T-helper 1 cell treated with Interleukin-12 subunit alpha and Interleukin-12 subunit beta and Interleukin-4 antibody, amounts not matched to agents 30 ng/mL and 1 ng/mL, for 36 hours (primary cell): ENCODE results near the gene AHSP. TPM values are rescaled to one million over a fixed set of nuclear protein-coding genes. Genes with fewer than 3 reads are reported as not detected.
"Not testable (repeated sequence)": the region's sequence is repeated elsewhere in the genome, so short reads cannot be mapped to it uniquely, and the experiment has no call there.

Experiments
- intact Hi-C: fragments of 100-400 bp; cut with micrococcal nuclease; formaldehyde crosslinking; loops from one replicate; pipeline ENCODE4 v1.15.1; 2024
- total RNA-seq: library from RNA; stranded (reverse); gene quantifications from 2 replicates; pipeline ENCODE4 v1.2.3, GENCODE V29; 2022

The AHSP gene, protein sequence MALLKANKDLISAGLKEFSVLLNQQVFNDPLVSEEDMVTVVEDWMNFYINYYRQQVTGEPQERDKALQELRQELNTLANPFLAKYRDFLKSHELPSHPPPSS
- total RNA-seq, result not detected in 2 replicates

DNA sequence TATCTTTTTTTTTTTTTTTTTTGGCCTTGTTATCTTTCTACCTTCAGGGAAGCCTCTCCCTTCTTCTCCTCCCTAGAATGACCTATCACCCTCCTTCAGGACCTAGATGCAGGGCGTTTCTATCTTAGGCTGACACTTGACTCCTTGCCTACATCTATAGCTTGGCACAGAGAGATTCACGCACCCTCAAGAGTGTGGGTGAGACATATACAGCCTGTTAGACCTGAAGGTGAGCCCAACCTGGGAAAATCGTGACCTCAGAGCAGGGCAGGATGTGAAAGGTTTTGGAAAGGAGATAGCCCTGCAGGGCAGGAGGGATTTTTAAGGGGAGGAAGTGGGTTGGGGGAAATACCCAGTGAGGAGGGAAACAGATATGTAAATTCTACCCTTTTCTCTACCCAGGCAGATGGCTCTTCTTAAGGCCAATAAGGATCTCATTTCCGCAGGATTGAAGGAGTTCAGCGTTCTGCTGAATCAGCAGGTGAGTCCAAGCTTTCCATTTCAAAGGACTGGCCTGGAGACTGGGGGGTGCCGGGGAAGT, at the start of gene AHSP:
TSS of gene AHSP (plus strand) at position 167 of the 541 bp plus-strand sequence. CDS start at position 407, 240 bp downstream.
- intact Hi-C loops, result no loop called here

DNA sequence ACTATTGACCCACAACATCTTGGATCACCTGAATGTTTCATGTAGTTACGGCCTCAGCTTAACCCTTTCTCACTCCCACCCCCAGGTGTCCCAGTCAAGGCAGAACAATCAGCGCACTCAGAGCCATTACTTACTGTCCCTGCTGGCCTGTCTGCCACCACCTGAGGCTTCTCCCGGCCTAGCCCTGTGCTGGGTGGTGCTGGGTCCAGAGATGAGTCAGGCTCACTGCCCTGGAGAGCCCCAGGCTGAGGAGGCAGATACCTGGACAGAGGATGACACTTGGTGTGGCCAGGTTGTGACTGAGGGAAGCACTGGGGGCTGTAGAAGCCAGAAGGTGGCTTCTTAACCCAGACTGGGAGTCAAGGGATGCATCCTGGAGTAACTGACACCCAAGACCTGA, 48.7 kb upstream of the AHSP start:
- intact Hi-C loops, result loop anchor here (5.0 kb wide), 3 partner anchors 52 to 388 kb away; partner anchors contain the start of gene COX6A2

DNA sequence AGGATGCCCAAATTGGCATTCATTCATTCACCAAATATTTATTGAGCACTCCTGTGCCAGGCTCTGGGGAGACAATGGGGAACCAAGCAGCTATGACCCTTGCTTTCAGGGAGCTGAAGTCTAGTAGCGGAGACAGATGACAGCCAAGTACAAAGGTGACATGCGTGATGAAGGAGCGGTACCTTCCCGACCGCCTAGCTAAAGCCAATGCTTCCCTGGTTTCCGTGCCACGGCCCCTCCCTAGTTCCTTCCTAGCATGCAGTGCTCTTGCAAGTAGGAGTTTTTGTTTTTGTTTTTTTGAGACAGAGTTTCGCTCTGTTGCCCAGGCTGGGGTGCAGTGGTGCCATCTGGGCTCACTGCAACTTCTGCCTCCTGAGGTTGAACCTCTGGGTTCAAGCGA, 47.9 kb upstream of the AHSP start:
- intact Hi-C loops, result loop anchor here (5.0 kb wide), 3 partner anchors 52 to 388 kb away; partner anchors contain the start of gene COX6A2

DNA sequence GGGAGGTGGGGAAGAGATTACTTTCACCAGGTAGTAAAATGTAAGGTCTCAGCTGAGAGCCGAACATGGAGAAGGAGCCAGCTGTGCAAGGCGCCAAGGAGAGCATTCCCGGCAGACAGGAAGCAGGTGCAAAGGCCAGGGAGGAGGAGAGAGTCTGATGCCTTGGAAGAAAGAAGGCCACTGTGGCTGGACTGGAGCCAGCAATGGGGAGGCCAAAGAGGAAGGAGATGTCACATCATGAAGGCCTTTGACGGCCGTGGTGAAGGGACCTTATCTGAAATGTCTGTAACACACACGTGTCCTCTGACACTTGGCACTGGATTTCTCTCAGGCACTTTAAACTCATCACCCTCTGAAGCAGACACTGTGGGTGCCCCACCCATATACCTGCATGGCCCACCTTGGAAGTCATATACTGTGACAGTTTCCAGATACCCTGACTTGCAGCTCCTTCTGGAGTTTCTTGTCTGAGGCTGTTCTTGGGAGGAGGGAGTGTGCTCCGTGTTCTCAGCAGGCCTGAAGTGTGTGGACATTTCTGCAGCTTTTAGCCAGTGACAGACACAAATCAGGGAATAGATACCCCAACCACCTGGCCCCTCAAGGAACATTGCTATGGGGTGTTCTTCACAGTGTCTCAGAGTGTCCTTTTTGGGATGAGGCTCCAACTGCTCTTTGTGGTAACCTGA, 46.7 kb upstream of the AHSP start:
- intact Hi-C loops, result no loop called here

DNA sequence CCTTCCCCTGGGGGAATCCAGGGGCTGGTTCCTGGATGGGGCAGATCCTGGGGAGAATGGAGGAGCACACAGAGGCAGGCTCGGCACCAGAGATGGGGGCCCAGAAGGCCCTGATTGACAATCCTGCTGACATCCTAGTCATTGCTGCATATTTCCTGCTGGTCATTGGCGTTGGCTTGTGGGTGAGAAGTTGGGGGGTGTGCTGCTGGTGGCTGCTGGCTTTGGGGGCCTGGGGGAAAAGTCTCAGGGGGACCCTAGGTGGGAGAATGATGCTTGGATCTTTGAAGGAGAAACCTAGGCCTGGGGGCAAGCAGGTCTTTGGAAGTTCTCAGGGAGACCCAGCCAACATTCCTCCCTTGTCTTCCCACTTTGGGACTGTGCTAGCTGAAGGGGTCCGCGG, 44.6 kb upstream of the AHSP start, which contains the start of gene SLC5A2:
TSS of gene SLC5A2 (plus strand) at position 43 of the 400 bp plus-strand sequence. CDS start at position 57, 14 bp downstream.
- intact Hi-C loops, result no loop called here

DNA sequence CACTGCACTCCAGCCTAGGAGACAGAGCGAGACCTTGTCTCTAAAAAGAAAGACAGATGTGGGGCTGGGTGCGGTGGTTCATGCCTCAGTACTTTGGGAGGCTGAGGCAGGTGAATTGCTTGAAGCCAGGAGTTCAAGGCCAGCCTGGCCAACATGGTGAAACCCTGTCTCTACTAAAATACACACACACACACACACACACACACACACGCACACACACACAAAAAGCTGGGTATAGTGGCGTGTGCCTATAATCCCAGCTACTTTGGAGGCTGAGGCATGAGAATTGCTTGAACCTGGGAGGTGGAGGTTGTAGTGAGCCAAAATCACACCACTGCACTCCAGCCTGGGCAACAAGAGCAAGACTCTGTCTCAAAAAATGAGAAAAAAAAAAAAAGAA, 43.7 kb upstream of the AHSP start:
- intact Hi-C loops, result not testable (repeated sequence)

DNA sequence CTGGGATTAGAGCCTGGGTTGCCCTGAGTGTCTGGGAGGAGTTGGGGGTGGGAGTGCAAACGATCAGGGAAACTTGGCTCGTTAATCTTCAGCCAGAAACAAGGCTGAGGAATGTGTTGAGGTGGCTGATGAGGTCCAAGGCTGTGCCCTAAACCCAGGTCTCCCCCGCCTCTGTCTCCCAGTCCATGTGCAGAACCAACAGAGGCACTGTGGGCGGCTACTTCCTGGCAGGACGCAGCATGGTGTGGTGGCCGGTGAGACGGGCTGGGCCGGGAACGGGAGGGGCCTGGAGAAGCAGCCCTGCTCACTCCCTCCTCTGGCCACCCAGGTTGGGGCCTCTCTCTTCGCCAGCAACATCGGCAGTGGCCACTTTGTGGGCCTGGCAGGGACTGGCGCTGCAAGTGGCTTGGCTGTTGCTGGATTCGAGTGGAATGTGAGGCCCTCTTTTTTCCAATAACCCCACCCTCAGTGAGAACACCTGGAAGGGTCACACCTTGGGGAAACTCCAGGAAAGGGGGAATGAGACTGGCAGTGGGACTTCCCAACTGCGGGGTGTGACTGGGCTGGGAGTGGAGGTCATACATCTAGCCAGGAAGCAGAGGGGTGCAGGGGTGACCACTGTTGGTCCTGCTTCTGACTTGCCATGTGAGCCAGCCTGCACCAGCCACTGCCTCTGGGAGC, 43.1 kb upstream of the AHSP start:
- intact Hi-C loops, result no loop called here

DNA sequence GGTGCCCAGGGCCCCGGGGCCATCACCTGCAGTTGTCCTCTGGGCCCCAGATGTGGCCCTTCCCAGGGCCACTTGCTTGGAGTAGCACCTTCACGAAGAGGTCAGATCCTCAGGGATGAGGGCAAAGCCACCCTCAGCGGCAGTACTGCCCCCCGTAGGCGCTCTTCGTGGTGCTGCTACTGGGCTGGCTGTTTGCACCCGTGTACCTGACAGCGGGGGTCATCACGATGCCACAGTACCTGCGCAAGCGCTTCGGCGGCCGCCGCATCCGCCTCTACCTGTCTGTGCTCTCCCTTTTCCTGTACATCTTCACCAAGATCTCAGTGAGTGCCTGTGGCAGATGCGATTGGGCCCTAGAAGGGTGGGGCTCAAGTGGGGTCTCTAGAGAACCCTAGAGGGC, 42.1 kb upstream of the AHSP start:
- intact Hi-C loops, result no loop called here

DNA sequence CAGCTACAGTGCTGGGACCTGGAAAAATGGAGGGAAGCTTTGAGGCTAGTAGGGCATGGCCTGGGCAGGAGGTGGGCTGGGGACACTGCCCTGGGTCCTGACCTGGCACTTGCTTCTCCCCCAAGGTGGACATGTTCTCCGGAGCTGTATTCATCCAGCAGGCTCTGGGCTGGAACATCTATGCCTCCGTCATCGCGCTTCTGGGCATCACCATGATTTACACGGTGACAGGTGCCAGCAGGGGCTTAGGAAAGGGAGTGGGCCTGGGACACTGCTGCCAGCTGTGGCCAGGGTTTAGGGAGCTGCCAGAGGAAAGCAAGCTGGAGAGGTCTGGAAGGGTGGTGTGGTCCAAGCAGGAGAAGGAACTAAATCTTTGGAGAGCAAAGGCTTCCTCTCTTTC, 41.7 kb upstream of the AHSP start:
- intact Hi-C loops, result no loop called here

DNA sequence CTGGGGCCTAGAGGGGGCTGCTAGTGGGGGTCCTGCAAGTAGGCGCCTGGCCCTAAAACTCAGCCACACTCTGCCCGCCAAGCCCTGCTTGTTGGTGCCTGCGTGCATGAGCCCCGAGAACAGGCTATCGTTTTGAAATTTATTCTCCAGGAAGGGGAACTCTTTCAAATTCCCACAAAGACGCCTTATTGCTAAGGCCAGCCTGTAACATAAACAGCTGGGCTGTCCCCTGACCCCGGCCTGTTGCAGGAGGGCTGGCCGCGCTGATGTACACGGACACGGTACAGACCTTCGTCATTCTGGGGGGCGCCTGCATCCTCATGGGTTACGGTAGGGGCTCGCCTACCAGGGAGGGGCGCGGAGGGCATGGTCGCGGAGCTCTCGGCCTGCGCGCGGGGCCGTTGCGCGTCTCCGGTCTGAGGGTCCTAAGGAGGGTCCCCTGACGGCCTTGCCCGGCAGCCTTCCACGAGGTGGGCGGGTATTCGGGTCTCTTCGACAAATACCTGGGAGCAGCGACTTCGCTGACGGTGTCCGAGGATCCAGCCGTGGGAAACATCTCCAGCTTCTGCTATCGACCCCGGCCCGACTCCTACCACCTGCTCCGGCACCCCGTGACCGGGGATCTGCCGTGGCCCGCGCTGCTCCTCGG, 40.5 kb upstream of the AHSP start:
- intact Hi-C loops, result loop anchor here (1.0 kb wide), 2 partner anchors 11 to 21 kb away; partner anchors contain the start of gene RUSF1

DNA sequence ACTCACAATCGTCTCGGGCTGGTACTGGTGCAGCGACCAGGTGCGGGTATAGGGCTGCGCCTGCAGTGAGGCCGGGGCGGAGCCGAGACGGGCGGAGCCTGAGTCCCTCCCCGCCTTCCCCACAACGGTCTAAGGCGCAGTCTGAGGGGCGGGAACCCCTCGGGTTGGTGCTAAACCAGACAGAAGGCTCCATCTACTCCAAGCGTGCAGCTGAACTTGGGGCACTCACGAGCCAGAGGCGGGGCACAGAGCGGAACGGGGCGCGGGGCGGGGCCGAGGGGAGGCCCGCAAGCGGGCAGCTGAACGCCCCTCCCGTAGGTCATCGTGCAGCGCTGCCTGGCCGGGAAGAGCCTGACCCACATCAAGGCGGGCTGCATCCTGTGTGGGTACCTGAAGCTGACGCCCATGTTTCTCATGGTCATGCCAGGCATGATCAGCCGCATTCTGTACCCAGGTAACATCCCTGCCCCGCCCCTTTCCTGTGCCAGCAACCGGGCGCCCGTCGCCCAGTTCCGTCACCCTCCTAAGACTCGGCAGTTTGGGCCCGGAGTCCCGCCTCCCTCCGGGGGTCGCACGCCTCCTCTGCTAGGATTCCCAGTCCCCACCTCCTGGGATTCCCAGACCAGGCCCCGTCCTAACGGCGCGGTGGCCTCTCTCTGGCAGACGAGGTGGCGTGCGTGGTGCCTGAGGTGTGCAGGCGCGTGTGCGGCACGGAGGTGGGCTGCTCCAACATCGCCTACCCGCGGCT, 39.8 kb upstream of the AHSP start:
- intact Hi-C loops, result loop anchor here (1.0 kb wide), 2 partner anchors 12 to 20 kb away; partner anchors contain the start of gene RUSF1

DNA sequence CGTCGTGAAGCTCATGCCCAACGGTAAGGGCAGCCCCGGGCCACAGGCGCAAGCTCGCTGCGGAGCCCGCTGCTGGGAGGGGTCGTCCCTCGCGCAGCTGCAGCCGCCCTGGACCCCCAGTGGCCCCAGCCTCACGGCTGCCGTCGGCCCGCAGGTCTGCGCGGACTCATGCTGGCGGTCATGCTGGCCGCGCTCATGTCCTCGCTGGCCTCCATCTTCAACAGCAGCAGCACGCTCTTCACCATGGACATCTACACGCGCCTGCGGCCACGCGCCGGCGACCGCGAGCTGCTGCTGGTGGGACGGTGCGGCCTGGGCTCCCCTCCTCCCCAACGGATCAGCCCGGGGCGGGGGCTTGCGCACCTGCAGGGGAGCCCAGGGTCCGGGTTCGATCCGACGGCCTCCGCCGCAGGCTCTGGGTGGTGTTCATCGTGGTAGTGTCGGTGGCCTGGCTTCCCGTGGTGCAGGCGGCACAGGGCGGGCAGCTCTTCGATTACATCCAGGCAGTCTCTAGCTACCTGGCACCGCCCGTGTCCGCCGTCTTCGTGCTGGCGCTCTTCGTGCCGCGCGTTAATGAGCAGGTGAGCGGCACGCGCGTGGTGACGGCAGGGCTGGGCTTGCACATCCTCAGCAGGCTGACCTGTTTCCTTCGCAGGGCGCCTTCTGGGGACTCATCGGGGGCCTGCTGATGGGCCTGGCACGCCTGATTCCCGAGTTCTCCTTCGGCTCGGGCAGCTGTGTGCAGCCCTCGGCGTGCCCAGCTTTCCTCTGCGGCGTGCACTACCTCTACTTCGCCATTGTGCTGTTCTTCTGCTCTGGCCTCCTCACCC, 39.0 kb upstream of the AHSP start:
- intact Hi-C loops, result no loop called here

DNA sequence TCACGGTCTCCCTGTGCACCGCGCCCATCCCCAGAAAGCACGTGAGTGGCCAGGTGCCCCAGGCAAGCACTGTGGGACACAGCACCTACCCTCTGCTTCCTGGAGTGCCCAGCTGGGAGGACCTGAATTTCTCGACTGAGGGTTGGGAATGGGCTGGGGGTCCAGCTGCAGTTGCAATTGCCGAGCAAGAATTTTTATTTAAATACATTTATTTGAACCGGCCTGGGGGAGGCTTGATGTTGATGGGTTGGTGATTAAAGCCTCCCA, 38.5 kb upstream of the AHSP start:
- intact Hi-C loops, result no loop called here

DNA sequence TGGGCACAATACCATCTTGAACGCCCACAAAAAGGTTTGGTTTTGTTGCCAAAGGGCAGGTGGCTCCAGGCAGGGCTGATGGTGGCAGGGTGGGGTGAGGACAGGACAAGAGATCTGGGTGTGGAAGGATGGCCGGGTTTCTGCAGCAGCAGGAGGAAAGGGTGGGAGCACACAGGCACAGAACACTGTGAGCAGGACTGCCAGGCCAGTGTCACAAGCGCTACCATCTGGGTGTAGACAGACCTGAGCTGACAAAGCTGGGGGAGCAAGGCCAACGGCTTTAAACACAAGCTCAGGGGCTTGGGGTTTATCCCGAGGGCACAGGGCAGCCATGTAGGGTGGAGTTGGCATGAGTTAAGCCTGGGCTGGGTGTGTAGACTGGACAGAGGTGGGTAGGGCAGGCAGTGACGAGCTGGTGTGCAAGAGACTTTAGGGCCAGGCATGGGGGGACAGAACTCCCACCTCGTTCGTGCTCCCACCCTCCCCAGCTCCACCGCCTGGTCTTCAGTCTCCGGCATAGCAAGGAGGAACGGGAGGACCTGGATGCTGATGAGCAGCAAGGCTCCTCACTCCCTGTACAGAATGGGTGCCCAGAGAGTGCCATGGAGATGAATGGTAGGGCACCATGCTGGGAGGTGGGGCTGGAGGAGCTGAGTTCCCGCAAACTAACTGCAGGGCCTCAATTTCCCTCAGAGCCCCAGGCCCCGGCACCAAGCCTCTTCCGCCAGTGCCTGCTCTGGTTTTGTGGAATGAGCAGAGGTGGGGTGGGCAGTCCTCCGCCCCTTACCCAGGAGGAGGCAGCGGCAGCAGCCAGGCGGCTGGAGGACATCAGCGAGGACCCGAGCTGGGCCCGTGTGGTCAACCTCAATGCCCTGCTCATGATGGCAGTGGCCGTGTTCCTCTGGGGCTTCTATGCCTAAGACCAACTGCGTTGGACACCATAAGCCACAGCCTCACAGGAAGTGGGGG, 37.8 kb upstream of the AHSP start:
- intact Hi-C loops, result no loop called here

DNA sequence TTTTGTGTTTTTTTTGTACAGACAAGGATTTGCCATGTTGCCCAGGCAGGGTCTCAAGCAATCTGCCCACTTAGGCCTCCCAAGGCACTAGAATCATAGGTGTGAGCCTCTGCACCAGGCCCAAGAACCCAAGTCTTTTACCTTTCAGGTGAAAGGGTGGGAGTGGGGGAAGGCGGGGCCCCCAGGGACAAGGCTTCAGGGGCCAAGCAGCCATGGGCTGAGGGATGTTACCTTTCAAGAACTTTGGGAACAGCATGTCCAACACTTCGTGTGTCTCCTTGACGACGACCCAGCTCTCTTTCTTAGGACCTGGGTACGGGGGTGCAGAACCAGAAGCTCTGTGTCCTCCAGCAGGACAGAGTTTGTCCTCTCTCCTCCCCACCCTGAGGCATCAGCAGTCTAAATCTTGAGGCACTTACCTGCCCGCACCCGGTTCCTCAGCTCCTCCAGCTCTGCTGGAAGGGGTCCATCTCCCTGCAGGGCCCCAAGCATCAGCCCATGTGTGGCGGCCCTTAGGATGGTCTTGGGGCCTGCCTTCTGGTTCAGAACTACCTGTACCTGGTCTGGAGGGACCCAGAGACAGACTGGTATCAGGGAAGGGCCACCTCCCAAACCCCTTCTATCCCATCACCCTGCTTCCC, 35.8 kb upstream of the AHSP start:
- intact Hi-C loops, result no loop called here

DNA sequence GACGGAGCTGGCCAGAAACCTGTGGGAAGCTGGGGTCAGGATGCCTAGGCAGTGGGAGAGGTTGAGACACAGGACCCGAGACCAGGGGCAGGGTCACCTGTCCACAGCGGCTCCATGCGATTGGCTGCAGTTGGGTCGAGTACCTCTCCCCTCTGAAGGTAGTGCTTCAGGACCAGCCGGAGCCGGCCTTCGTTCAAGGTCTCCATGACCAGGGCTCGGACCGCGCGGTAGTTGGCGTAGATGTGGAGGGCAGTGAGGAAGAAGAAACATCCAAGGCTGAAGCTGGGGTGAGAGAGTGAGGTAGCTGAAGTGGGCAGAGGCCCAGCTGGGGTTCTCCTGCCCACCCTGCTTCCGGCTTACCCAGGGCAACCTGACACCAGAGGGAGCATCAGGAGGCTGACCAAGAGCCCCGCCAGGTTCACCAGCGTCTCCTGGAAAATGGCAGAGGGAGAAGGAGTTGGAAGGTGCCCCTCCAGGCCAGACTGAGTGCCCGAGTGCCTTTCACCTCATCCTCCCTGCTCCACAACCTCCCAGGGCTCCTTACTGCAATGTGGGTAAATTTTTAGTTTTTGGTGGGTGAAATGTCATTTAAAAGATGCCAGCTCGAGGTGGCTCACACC, 34.1 kb upstream of the AHSP start:
- intact Hi-C loops, result no loop called here

DNA sequence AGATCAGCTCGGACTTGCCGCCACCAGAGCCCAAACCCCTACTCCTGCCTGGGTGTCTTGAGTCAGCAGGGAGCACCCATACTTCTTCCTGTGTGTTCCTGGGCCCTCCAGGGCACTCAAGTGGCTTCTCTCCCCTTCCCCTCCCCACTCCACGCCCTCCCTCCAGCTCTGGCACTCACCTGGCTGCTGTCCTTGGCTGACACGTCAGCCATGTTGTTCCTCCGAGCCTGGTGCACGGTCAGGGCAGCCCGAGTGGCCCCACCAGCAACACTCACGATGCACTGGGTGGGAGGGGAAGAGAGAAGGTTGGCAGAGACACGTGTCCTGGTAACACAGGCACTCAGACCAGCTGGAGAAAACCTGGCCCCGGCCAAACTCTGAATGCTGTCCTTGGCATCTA, 31.0 kb upstream of the AHSP start:
- intact Hi-C loops, result no loop called here

DNA sequence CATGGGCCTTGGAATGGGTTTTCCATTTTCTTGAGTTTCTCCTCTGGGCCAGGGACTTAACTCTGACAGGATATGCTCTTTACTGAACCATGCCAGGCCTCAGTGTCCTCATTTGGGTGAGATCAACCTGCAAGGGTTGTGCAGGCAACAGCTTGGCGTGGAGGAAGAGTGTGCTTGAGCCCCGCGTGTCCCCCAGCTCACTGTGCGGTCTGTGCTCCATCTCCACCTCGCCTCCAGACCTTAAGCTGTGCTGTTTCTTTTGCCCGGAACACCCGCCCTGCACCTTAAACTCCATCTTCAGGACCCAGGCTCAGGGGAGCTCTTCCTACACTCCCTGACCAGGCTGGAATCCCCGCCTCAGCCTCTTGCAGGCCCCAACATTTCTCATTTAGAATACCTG, 29.2 kb upstream of the AHSP start:
- intact Hi-C loops, result no loop called here
